Nephron (organoid): ENCODE measurements around the gene GPR137B.

ENCODE experiments used
- H3K27ac Mint-ChIP-seq, 3 experiments: 2 replicates each; pipeline ENCODE4 v1.8.0; 2020; ENCODE audit warnings: mixed read lengths in 3 of 3, mild to moderate bottlenecking in 2 of 3, moderate library complexity in 1 of 3
- H3K27me3 Mint-ChIP-seq: 2 replicates; pipeline ENCODE4 v1.8.0; 2021; ENCODE audit warnings: low read depth, mild to moderate bottlenecking, moderate library complexity, mixed read lengths
- H3K36me3 Mint-ChIP-seq: 2 replicates; pipeline ENCODE4 v1.8.0; 2020; ENCODE audit warnings: low read depth, mixed read lengths
- H3K4me1 Mint-ChIP-seq: 2 replicates; pipeline ENCODE4 v1.8.0; 2020; ENCODE audit warnings: mixed read lengths
- H3K4me3 Mint-ChIP-seq, 3 experiments: 2 replicates each; pipeline ENCODE4 v1.8.0; 2020; ENCODE audit warnings: mild to moderate bottlenecking in 3 of 3, mixed read lengths in 3 of 3, moderate library complexity in 2 of 3
- H3K9me3 Mint-ChIP-seq: 2 replicates; pipeline ENCODE4 v1.8.0; 2020; ENCODE audit warnings: mixed read lengths
- TF ChIP-seq, protein P1 (sequence below), 3 experiments: fragments of 200-600 bp; sonication (generic); IDR thresholded peaks; one replicate each; pipeline ENCODE4 v1.5.0; 2021; ENCODE audit warnings: antibody characterized with exemption in 3 of 3; ENCODE audit not compliant: unreplicated experiment in 3 of 3

GPR137B gene

DNA sequence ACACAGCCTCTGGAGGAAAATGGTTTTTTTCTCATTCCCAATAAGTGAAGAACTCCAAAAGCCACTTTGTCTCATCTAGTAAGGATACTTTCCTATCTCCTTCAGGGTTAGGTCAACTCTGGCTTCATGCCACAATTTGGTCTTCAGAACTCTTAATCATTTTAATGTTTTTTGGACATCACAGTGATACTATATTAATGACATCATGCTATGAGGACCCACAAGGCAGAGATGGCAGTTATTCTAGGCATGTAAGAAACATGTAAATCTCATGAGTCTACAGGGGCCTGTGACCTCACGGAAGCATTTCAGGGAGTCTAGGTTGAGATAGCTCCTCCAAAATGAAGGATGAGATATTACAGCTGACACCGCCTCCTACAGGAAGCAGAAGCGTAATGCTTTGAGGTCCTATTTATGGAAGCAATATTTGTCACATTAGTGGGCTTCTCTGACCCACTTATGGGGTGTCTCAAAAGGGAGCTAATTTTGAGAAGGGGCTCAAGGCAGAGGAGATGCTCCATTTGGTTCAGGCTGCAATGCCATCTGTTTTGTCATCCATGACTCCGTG lies 5.0 kb upstream of the GPR137B start:
- Mint-ChIP-seq H3K27ac (no peak overlapping the region), H3K9me3 (peaks cover 3% of the 10 kb centered on the region), H3K36me3 (no peaks in the 10 kb centered on the region), H3K27me3 (peaks cover 68% of the 10 kb centered on the region), H3K4me1 (peaks cover 14% of the 10 kb centered on the region), H3K4me3 (no peak overlapping the region)
- TF ChIP-seq, protein P1, sequence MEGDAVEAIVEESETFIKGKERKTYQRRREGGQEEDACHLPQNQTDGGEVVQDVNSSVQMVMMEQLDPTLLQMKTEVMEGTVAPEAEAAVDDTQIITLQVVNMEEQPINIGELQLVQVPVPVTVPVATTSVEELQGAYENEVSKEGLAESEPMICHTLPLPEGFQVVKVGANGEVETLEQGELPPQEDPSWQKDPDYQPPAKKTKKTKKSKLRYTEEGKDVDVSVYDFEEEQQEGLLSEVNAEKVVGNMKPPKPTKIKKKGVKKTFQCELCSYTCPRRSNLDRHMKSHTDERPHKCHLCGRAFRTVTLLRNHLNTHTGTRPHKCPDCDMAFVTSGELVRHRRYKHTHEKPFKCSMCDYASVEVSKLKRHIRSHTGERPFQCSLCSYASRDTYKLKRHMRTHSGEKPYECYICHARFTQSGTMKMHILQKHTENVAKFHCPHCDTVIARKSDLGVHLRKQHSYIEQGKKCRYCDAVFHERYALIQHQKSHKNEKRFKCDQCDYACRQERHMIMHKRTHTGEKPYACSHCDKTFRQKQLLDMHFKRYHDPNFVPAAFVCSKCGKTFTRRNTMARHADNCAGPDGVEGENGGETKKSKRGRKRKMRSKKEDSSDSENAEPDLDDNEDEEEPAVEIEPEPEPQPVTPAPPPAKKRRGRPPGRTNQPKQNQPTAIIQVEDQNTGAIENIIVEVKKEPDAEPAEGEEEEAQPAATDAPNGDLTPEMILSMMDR (IDR thresholded peaks at IDR 0.05; ENCODE audit: unreplicated experiment in 3 of 3), result no peak

DNA sequence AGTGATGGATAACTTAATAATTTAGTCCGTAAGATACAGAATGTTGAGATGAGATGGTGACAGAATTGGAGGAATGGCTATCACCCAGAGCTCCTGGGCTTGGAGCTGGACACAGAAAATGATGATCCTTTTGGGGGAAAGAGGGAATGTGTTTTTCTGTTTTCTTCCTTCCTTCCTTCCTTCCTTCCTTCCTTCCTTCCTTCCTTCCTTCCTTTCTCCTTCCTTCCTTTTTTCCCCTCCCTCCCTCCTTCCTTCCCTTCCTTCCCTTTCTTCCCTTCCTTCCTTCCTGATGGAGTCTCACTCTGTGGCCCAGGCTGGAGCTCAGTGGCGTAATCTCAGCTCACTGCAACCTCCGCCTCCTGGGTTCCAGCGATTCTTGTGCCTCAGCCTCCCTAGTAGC lies 2.8 kb upstream of the GPR137B start:
- no peaks in the 10 kb centered on the region for H3K9me3 Mint-ChIP-seq
- H3K36me3 Mint-ChIP-seq, result no peaks in the 10 kb centered on the region
- peak overlapping the region in 2 of 3 experiments; percentile 44 to 49 for H3K4me3 Mint-ChIP-seq
- TF ChIP-seq, protein P1 (IDR thresholded peaks at IDR 0.05; ENCODE audit: unreplicated experiment in 3 of 3), result no peak
- H3K4me1 Mint-ChIP-seq, result peaks cover 24% of the 10 kb centered on the region
- no peak overlapping the region for H3K27ac Mint-ChIP-seq
- peaks cover 77% of the 10 kb centered on the region for H3K27me3 Mint-ChIP-seq

DNA sequence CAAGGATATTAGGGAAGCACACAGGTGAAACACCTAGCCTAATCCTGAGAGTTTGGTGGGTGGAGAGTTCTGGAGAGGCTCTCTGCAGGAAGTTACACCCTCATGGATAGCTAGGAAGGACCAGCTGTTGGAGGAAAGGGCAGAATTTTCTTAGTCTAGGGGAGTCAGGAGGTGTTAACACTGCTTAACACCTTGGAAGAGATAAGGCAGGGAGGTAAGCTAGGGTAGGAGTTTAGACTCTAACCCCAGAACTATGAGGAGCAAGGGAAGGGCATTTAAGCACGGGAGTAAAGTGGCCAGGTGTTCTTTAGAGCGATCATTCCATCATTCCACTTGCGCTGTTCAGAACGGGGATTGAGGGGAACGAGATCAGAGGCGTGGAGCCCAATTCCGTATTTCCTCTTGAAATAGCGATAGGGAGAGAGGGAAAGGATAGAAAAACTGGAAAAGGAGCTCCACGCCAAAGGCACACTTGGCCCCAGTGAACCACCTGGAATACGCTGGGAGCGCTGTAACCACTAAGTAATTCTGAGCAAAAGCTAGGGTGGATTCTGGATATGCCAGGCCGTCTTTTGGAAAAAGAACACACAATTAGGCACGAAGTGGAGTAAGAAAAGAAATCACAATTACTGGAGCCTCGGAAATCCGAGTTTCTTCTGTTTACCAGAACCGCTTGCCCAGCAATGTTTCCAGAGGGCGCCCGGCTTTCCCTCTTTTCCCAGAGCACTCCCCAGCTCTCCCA lies 1.5 kb upstream of the GPR137B start:
- Mint-ChIP-seq H3K9me3 (no peaks in the 10 kb centered on the region), H3K4me1 (peaks cover 30% of the 10 kb centered on the region), H3K27ac (peak overlapping the region in 1 of 3 experiments; percentile 6), H3K36me3 (peaks cover under 1% of the 10 kb centered on the region), H3K27me3 (peaks cover 74% of the 10 kb centered on the region), H3K4me3 (peak overlapping the region; percentile 87 to 96 (median 93))
- TF ChIP-seq, protein P1 (IDR thresholded peaks at IDR 0.05; ENCODE audit: unreplicated experiment in 3 of 3), result no peak

DNA sequence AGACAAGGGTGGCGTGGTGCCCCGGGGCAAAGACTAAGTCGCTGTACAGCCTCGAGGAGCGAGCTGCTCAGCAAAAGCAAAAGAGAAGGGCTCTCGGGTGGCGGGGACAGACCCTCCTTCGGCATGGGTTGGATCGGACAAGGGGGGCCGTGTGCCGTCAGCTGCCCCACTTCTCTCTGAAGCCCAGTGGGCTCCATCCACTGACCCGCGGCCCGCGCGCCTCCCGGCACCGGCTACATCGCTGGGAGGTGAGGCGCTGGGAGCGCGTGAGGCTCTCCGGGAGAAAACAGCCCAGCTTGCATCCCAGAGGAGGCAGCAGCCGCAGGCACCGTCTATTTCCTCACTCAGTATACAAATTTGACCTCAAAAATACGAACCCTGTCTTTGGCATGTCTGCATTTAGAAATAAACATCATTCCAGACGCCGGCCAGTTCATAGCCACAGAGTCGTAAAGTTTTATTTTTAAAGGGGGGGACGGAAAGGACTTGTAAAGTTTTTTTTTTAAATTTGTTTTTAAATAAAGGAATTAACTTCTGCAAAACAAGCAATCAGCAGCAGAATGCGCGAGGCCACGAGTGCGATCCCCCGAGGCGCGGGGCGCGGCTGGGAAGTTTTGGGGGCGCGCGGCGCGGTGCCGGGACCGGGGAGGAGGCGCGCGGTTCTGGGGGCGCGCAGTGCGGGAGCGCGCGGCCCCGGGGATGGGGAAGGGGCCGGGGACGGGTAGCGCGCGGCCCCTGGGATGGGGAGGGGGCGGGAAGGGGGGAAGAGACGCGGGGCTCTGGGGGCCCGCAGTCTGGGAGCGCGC lies 689 bp upstream of the GPR137B start:
- Mint-ChIP-seq H3K9me3 (no peaks in the 10 kb centered on the region), H3K4me3 (peak overlapping the region; percentile 87 to 96 (median 93)), H3K27me3 (peaks cover 75% of the 10 kb centered on the region), H3K4me1 (peaks cover 30% of the 10 kb centered on the region), H3K27ac (peak overlapping the region in 2 of 3 experiments; percentile 37 to 70), H3K36me3 (peaks cover 5% of the 10 kb centered on the region)
- TF ChIP-seq, protein P1 (IDR thresholded peaks at IDR 0.05; ENCODE audit: unreplicated experiment in 3 of 3), result no peak

DNA sequence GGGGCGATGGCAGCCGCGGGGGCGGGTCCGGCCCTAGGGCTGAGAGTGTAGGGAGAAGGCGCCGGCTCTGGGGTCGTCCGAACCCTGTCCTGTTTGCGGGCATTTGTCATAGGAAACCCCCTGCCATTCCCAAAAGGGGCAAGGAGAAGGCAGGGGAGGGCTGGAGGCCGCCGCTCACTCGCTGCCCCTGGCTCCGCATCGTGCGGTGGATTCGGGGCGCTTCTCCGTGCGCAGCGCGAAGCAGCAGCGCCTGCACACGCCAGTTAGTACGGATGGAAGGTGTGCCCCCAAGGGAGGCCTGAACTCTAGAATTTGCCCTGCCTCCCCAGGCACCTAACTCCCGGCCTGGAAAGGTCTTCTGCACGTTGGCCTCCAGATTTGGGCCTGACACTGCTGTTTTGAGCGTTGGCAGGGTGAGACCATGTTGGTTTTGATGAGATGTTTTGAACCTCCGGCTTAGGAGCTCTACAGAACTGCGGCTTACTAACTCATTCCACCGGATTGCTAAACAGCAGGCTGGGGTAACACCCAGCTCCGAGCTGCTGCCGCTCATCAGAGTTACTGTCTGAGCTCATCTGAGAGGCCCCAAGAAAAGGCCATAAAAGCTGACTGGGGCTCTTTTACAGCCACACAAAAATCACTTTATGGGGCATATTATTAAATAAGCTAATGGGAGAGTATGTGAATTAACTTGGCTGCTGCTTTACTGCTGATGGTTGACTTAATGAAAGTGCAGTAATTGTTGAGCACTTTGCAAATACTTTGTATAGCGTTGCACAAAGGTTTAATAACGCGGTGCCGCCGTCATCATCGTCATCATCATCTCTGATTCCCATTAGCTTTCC lies 987 bp downstream of the GPR137B start:
- Mint-ChIP-seq H3K4me3 (peak overlapping the region; percentile 91 to 95 (median 94)), H3K36me3 (peaks cover 5% of the 10 kb centered on the region), H3K27ac (peak overlapping the region; percentile 28 to 73 (median 60)), H3K4me1 (peaks cover 30% of the 10 kb centered on the region), H3K9me3 (no peaks in the 10 kb centered on the region), H3K27me3 (peaks cover 66% of the 10 kb centered on the region)
- TF ChIP-seq, protein P1 (IDR thresholded peaks at IDR 0.05; ENCODE audit: unreplicated experiment in 3 of 3), result no peak
